Left hindlimb (tissue), 1 donor: ENCODE results near the gene FRMD5.
"Not testable (repeated sequence)": the region's sequence is repeated elsewhere in the genome, so short reads cannot be mapped to it uniquely, and the experiment has no call there.

ENCODE experiments used
- DNase-seq: peaks from one replicate; pipeline ENCODE4 v3.0.0-alpha.2; 2018

Gene FRMD5

DNA sequence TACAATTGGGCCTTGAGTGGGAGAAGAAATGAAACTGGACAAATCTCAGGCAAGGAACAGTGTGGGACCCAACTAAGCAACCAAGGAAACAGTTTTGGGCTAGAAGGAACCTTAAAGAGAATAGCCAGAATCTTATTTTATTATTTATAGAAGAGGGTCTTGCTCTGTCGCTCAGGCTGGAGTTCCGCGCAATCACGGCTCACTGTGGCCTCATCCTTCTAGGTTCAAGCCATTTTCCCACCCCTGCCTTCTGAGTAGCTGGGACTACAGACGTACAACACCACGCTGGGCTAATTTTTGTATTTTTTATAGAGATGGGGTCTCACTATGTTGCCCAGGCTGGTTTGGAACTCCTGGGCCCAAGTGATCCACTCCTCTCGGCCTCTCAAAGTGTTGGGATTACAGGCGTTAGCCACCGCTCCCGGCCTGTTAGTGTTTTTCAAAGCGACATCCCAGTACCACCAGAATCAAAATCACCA lies 369.0 kb downstream of the FRMD5 start:
- DNase-seq = no peak

DNA sequence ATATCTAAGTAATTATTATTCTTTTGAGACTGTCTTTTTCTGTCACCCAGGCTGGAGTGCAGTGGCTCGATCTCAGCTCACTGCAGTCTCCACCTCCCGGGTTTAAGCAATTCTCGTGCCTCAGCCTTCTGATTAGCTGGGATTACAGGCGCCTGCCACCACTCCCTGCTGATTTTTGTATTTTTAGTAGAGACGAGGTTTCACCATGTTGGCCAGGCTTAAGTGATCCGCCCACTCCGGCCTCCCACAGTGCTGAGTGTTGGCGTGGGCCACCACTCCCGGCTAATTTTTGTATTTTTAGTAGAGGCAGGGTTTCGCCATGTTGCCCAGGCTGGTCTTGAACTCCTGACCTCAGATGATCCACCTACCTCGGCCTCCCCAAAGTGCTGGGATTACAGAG lies 369.8 kb downstream of the FRMD5 start:
- not testable (repeated sequence) for DNase-seq

DNA sequence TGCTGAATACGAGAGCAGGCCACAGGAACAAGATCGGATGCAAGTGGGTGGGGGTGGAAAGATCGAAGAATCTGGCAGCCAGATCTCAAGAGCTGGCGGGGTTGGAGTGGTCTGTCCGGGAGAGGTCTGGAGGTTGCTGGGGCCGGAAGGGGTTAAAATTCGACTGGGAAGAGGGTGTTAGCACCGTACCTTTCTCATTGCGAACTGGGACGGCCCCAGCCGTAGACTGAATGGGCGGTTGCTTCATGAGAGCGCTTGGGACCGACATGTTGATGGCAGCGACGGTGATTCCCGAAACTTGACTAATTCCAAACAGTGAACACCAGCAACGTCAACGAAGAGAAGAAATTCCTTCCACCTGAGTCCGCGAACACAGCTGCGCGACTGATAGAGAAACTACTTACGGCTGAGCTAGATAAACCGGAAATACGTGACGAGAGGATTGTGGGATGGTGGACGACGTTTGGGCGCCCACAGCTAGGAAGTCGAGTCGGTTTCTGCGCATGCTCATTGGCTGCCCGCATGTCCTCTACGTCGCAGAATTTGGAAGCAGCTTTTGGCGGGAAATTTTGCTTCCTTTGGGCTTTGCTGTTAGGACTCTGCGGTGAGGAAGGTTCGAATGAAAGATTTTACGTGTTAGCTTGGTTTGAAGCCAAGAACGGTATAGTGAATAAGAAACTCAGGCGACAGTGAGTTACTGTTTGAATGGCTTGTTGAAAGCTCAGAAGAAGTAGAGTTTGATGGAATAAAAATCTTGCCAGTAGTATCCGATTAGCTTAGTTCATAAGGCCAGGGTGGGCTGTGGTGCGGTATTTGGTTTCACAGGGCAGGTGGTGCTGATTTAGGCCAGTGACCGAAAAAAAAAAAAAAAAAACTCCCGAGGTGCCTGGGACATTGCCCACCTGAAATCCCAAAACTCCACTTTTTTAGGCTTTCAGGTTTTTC lies 370.5 kb downstream of the FRMD5 start, which contains the start of gene MFAP1:
Gene MFAP1 (minus strand): TSS at position 389 of the 945 bp plus-strand sequence. CDS start 121 bp downstream, at position 268.
- DNase-seq = peak; percentile 93

DNA sequence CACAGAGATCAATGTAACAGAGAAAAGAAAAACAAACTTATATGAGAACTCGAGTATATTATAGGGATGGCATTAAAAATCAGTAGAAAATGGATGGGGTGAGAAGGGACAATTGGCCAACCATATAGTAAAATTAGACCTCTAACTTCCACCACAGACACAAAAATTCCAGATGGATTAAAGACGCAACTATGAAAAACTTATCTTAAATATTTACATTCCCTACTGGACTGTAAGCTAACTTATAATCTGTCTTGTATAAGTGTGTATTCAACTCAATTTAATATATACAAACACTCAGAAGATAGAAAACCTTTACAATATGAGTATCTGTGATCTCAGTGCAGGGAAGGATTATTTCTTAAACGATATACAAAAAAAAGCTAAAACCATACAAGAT lies 373.6 kb downstream of the FRMD5 start:
- DNase-seq = no peak
